Measurements from ENCODE around the gene PLA2G2A.

- TF ChIP-seq, protein P1, sequence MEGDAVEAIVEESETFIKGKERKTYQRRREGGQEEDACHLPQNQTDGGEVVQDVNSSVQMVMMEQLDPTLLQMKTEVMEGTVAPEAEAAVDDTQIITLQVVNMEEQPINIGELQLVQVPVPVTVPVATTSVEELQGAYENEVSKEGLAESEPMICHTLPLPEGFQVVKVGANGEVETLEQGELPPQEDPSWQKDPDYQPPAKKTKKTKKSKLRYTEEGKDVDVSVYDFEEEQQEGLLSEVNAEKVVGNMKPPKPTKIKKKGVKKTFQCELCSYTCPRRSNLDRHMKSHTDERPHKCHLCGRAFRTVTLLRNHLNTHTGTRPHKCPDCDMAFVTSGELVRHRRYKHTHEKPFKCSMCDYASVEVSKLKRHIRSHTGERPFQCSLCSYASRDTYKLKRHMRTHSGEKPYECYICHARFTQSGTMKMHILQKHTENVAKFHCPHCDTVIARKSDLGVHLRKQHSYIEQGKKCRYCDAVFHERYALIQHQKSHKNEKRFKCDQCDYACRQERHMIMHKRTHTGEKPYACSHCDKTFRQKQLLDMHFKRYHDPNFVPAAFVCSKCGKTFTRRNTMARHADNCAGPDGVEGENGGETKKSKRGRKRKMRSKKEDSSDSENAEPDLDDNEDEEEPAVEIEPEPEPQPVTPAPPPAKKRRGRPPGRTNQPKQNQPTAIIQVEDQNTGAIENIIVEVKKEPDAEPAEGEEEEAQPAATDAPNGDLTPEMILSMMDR (IDR thresholded peaks at IDR 0.05) = no peak
- TF ChIP-seq EZH2 (IDR thresholded peaks at IDR 0.05; ENCODE audit: borderline replicate concordance, insufficient read depth, low read depth, low read length, poor library complexity, severe bottlenecking) = no peak
These were observed 11.6 kb downstream of the PLA2G2A start for GRCh38 chr1:19967808-19968207.

Measured in B cell (primary cell).